Stomach (tissue), 9 donors: ENCODE results near the gene RPRD1B. TPM values are rescaled to one million over a fixed set of nuclear protein-coding genes. Genes with fewer than 3 reads are reported as not detected.

ENCODE experiments used
- DNase-seq, 2 donors: peaks; one replicate each; pipeline versions ENCODE4 v3.0.0 to v3.0.0-alpha.2; 2013 to 2019
- H3K27ac ChIP-seq, 5 donors: fragments of 200-600 bp in 4 of 5; sonication (generic) in 4 of 5; one replicate each; pipeline ENCODE4 v1.5.1; 2013 to 2019; ENCODE audit warnings: mild to moderate bottlenecking in 1 of 5, moderate library complexity in 1 of 5
- H3K27me3 ChIP-seq, 3 donors: fragments of 200-600 bp; sonication (generic); one replicate each; pipeline ENCODE4 v1.5.1; 2017 to 2019; ENCODE audit warnings: mixed run types in 1 of 3
- H3K36me3 ChIP-seq, 4 donors: fragments of 200-600 bp; sonication (generic); 1 replicate in 3 of 4; 2 replicates in 1 of 4; pipeline ENCODE4 v1.5.1; 2016 to 2019
- H3K4me1 ChIP-seq, 4 donors: fragments of 200-600 bp; sonication (generic); one replicate each; pipeline ENCODE4 v1.5.1; 2016 to 2019
- H3K4me3 ChIP-seq, 4 donors: fragments of 200-600 bp; sonication (generic) in 3 of 4; one replicate each; pipeline ENCODE4 v1.5.1; 2016 to 2019; ENCODE audit warnings: mild to moderate bottlenecking in 1 of 4
- H3K9me3 ChIP-seq, 4 donors: fragments of 200-600 bp; sonication (generic); one replicate each; pipeline ENCODE4 v1.5.1; 2016 to 2019
- EP300 ChIP-seq: sonication (generic); formaldehyde crosslinking; IDR thresholded peaks from one replicate; pipeline ENCODE4 v1.6.1; 2017; ENCODE audit warnings: antibody characterized with exemption
- POLR2A ChIP-seq, 4 donors: fragments of 450-650 bp; IDR thresholded peaks; one replicate each; pipeline ENCODE4 v1.6.1; 2016; ENCODE audit warnings: antibody characterized with exemption in 4 of 4, control low read depth in 2 of 4, mild to moderate bottlenecking in 1 of 4, moderate library complexity in 1 of 4
- POLR2AphosphoS5 ChIP-seq, 3 donors: sonication (generic); formaldehyde crosslinking; IDR thresholded peaks; one replicate each; pipeline ENCODE4 v1.6.1; 2016; ENCODE audit warnings: antibody characterized with exemption in 3 of 3
- WGBS, 5 donors: extraction: QIAGEN DNeasy Blood & Tissue Kit in 3 of 5; methylation state at CpG; one replicate each; pipeline versions ENCODE4 v1.1.5 to v1.1.7; 2013 to 2018; 5-methylcytosine and 5-hydroxymethylcytosine counted together
- intact Hi-C: fragments of 100-400 bp; cut with DNase I; formaldehyde crosslinking; loops from one replicate; pipeline ENCODE4 v1.15.1; 2023; ENCODE audit warnings: low total_unique reads
- polyA plus RNA-seq, 3 donors: library from polyadenylated mRNA; stranded (reverse); fragments of 200-250 nt; gene quantifications; one replicate each; pipeline ENCODE4 v1.2.3, GENCODE V29; 2013
- total RNA-seq, 5 donors: library from RNA; depleted of rRNA; stranded (reverse); fragments of >200 nt; gene quantifications; one replicate each; pipeline versions ENCODE4 v1.1.0 to v1.2.3, GENCODE V29; 2014 to 2016
- TF ChIP-seq, protein P1 (sequence below), 7 experiments: fragments of 450-650 bp in 4 of 7; fragments of 200-600 bp in 3 of 7; sonication (generic) in 3 of 7; IDR thresholded peaks; one replicate each; pipeline ENCODE4 v1.5.1; 2016 to 2019; ENCODE audit warnings: antibody characterized with exemption in 7 of 7, control low read depth in 2 of 7, mild to moderate bottlenecking in 1 of 7
- donor health status: healthy with polysubstance abuse.
- donor health status: Bipolar disorder and iron deficiency.
- donor health status: healthy.

The RPRD1B gene
- total and polyA plus RNA-seq, 8 donors, result 8.0 to 60.0 (median 17.8) TPM

DNA sequence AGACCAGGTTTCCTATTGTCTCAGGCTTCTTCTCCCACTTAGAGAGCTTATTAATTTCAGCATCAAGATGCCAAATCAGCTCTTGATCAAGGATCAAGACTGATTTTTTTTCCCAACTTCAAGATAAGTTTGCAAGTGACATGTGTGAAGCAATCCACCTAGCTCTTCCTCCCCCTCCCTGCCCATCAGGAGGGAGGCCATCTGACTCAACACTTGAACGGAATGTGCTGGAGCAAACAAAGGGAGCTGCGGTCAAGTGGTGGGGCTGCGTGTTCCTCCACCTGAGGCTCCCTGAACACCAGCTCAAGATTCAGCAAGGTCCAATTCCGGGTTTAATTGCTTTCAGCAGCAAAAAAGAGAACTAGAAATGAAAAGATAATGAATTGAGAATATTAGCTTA lies 39.0 kb upstream of the RPRD1B start:
- DNase-seq, result no peak
- intact Hi-C loops, result loop anchor here (10.0 kb wide), 2 partner anchors 90 to 430 kb away; partner anchors contain the start of gene VSTM2L

DNA sequence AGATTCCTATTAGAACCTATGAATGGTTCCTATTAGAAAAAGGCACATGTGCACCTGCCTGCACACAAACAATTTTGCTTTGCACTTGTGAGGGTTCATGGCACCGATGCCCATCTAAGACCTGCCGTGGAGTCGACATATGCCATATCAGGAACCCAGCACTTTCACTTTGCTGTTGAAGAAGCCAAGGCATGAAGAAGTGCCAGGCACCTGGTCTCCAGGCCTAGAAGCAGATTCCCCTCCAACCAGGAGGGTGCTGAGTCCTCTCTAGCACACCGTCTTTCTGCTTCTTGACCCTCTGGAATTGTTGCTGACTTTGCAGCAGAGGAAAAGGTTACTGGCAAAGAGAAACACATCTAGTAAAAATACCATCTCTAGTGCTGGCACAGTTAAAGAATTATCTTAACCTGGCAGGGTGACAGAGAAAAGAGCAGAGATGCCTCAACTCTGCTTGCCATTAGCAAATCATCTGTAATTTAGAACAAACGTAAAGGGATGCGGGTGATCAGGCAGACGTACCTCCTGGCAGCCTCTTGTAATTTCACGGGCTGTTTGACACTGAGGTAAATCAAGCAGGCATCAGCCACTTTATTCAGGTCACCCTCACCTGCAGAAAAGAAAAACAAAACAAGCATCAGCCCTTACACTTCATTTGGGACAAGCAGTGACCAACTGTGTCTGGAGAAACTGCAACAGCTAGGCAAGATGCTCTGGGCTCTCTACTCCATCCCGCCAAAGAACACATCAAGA lies 37.5 kb upstream of the RPRD1B start:
- WGBS, 5 donors, result 87 to 93% (median 90%) methylated on average over 9 of the region's 9 CpGs
- intact Hi-C loops, result loop anchor here (10.0 kb wide), 2 partner anchors 91 to 431 kb away; partner anchors contain the start of gene VSTM2L
- Histone ChIP-seq H3K36me3 (peaks cover 61 to 82% (median 75%) of the 10 kb centered on the region in 4 donors), H3K9me3 (no peaks in the 10 kb centered on the region), H3K27ac (no peak overlapping the region), H3K4me1 (peaks cover 3 to 25% (median 20%) of the 10 kb centered on the region in 4 donors), H3K27me3 (no peaks in the 10 kb centered on the region), H3K4me3 (no peak overlapping the region)
- DNase-seq, result no peak
- no peak for TF ChIP-seq POLR2A (IDR thresholded peaks at IDR 0.05)
- no peak for TF ChIP-seq POLR2AphosphoS5 (IDR thresholded peaks at IDR 0.05)
- no peak for TF ChIP-seq EP300
- TF ChIP-seq, protein P1, sequence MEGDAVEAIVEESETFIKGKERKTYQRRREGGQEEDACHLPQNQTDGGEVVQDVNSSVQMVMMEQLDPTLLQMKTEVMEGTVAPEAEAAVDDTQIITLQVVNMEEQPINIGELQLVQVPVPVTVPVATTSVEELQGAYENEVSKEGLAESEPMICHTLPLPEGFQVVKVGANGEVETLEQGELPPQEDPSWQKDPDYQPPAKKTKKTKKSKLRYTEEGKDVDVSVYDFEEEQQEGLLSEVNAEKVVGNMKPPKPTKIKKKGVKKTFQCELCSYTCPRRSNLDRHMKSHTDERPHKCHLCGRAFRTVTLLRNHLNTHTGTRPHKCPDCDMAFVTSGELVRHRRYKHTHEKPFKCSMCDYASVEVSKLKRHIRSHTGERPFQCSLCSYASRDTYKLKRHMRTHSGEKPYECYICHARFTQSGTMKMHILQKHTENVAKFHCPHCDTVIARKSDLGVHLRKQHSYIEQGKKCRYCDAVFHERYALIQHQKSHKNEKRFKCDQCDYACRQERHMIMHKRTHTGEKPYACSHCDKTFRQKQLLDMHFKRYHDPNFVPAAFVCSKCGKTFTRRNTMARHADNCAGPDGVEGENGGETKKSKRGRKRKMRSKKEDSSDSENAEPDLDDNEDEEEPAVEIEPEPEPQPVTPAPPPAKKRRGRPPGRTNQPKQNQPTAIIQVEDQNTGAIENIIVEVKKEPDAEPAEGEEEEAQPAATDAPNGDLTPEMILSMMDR (IDR thresholded peaks at IDR 0.05), result no peak

More for the DNA sequence above, 39.0 kb upstream of the RPRD1B start:
- H3K27me3 ChIP-seq, result no peaks in the 10 kb centered on the region
- H3K4me3 ChIP-seq, result no peak overlapping the region
- no peak overlapping the region for H3K27ac ChIP-seq
- no peak for TF ChIP-seq POLR2A (IDR thresholded peaks at IDR 0.05)
- no peak for TF ChIP-seq POLR2AphosphoS5 (IDR thresholded peaks at IDR 0.05)
- no peak for TF ChIP-seq EP300
- TF ChIP-seq, protein P1 (IDR thresholded peaks at IDR 0.05), result no peak
- peaks cover 12 to 40% (median 30%) of the 10 kb centered on the region in 4 donors for H3K4me1 ChIP-seq
- no peaks in the 10 kb centered on the region for H3K9me3 ChIP-seq
- peaks cover 49 to 67% (median 60%) of the 10 kb centered on the region in 4 donors for H3K36me3 ChIP-seq
- 74 to 82% (median 77%) methylated on average over 4 of the region's 4 CpGs for WGBS, 5 donors

DNA sequence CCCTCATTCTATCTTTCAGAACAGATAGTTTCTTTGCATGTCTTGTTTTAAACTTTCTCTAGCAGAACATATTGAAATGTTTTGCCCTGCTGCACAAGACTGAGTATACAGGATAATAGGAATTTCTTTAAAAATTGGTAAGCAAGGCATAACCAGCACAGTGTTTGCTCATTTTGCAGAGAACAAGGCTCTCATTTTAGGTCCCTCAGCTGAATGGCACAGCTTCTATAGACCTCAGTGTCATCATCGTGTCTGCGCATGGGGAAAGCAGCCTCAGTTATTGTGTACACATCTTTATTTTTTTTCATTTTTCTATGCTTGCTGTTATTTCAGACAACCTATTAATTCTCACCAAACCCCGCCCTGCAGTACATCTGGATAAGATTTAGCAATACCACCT lies 36.0 kb upstream of the RPRD1B start:
- Histone ChIP-seq H3K27ac (no peak overlapping the region), H3K36me3 (peaks cover 70 to 94% (median 90%) of the 10 kb centered on the region in 4 donors), H3K9me3 (no peaks in the 10 kb centered on the region), H3K27me3 (no peaks in the 10 kb centered on the region), H3K4me3 (no peak overlapping the region), H3K4me1 (peaks cover 0 to 11% (median 7%) of the 10 kb centered on the region in 4 donors)
- DNase-seq, result no peak
- intact Hi-C loops, result loop anchor here (10.0 kb wide), 2 partner anchors 93 to 433 kb away; partner anchors contain the start of gene VSTM2L
- TF ChIP-seq POLR2A (IDR thresholded peaks at IDR 0.05) (no peak), EP300 (no peak), POLR2AphosphoS5 (IDR thresholded peaks at IDR 0.05) (no peak)
- TF ChIP-seq, protein P1 (IDR thresholded peaks at IDR 0.05), result no peak
- 92 to 97% (median 94%) methylated on average over 3 of the region's 3 CpGs for WGBS, 5 donors

DNA sequence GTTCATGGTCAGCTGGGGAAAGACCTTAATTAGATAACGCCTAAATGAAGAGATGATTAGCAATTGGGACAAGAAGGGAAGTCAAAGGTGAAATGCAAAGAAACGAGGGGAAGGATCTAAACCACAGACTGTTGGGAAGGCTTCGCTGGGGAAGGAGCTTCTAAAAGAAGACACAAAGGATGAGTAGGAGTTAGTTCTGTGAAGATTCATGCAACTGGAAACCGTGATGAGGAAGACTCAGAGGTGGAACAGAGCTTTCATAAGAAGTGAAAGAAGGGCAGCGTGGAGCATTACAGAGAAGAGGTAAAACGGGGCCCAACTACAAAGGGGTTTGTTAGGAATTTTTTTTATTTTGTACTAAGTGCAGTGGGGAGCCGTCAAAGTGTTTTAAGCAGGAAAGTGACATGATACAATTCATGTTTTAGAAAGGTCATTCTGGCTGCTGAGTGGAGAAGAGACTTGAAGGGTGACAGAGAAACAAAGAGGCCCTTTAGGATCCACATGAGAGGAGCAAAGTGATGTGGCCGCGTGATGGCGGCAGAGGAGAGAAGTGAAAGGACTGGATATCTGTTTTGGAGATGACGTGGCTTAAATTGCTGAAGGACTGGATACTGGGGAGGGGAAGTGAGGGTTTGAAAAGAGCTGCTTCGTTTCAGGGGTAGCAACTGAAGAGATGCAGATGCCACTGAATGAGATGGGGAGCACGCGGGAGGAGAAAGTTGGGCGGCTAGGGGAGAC lies 33.9 kb upstream of the RPRD1B start:
- no peak overlapping the region for H3K27ac ChIP-seq
- peaks cover 68 to 100% (median 92%) of the 10 kb centered on the region in 4 donors for H3K36me3 ChIP-seq
- TF ChIP-seq POLR2A (IDR thresholded peaks at IDR 0.05), result no peak
- no peak for TF ChIP-seq POLR2AphosphoS5 (IDR thresholded peaks at IDR 0.05)
- TF ChIP-seq EP300, result no peak
- TF ChIP-seq, protein P1 (IDR thresholded peaks at IDR 0.05), result no peak
- no peak for DNase-seq
- H3K4me3 ChIP-seq, result no peak overlapping the region
- peaks cover 0 to 1% (median 0%) of the 10 kb centered on the region in 4 donors for H3K4me1 ChIP-seq
- H3K9me3 ChIP-seq, result no peaks in the 10 kb centered on the region
- H3K27me3 ChIP-seq, result no peaks in the 10 kb centered on the region
- 89 to 93% (median 91%) methylated on average over 15 of the region's 15 CpGs for WGBS, 5 donors
- intact Hi-C loops, result loop anchor here (10.0 kb wide), 2 partner anchors 95 to 435 kb away; partner anchors contain the start of gene VSTM2L
